Erythroblast (primary cell): ENCODE results near the gene TMEM50A.
A peak's percentile ranks its signal among the peaks of the same experiment; 100 is the strongest.
"Not testable (repeated sequence)": the region's sequence is repeated elsewhere in the genome, so short reads cannot be mapped to it uniquely, and the experiment has no call there.

ENCODE experiments used
- DNase-seq, 2 experiments: peaks; one replicate each; lab custom pipeline; 2025; lab: John Stamatoyannopoulos, UW
- GATA1 ChIP-seq: IDR thresholded peaks from 2 replicates; pipeline ENCODE4 v1.6.1; 2011; ENCODE audit warnings: low read depth, mild to moderate bottlenecking, control low read depth, low read length, moderate library complexity
- POLR2A ChIP-seq: IDR thresholded peaks from 2 replicates; pipeline ENCODE4 v1.6.1; 2011; ENCODE audit warnings: mild to moderate bottlenecking, low read length

TMEM50A gene

GRCh38 chr1:25338188-25338981, at the start of gene TMEM50A:
TMEM50A (plus strand) TSS chr1:25338334; CDS start chr1:25340487, 2,153 bp downstream.
- peak; percentile 90 to 94 for DNase-seq
- TF ChIP-seq POLR2A, result peak; percentile 72
- TF ChIP-seq GATA1, result no peak

GRCh38 chr1:25288573-25289101, 49.5 kb upstream of the TMEM50A start:
- DNase-seq, result not testable (repeated sequence)

- peak in 1 of 2 experiments; percentile 64 for DNase-seq
Measured at GRCh38 chr1:25290043-25290442, 48.1 kb upstream of the TMEM50A start.

DNA sequence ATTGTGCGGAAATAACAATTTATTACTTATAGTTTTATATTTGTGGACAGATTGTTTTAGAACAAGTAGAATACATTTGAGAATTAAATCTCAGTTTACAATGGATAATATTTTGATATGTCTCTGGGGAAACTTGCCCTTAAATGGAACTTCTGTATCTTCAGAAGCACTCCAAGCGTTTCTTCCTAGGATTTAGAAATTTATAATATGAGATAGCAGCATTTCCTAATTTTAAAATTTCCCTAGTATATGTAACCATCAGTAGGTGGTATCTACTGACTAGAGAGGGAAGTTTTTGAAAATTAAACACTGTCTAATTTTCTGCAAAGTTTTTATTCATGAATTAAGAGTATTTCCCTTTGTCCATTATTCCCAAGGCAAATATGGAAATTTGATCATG, 44.7 kb upstream of the TMEM50A start:
- not testable (repeated sequence) for DNase-seq

DNA sequence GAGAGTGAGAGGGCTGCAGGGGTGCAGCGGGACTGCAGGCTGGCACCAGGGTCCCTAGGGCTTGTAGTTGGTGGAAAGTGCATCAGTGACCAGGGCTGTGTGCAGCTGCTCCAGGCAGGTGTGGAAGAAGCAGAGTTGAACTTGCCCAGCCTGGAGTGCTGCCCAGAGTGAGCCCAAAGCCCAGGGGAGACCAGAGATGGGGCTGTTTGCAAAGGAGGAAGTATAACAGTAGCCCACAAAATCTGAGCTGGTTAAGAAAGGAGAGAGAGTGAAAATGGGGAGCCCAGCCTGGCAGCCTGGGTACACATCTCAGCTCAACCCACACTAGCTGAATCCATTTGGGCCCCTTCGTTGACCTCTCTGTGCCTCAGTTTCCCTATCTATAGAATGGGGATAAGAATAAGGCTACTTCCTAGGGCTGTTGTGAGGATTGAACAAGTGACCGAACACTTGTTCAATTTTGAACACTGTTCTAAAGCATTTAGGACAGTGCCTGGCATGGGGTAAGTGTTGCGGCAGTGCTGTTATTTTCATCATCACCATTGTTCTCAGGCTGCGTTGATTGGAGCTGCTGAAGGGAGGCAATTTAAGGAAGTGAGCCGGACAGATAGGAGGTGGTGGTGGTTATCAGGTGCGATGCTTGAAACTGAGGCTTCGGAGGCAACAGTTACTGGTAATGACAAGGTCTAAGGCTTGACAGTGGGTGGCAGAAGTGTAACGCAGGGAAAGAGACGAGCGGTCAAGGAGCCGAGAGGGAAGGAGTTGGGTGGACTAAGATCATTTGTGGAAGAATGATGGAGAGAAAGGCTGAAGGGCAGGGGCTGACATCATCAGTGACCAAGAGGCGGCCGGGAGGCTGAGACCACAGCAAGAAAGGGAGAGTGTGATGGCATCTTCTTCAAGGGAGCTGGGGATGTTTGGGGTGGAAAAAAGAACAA, 43.0 kb upstream of the TMEM50A start:
- DNase-seq, result not testable (repeated sequence)

DNA sequence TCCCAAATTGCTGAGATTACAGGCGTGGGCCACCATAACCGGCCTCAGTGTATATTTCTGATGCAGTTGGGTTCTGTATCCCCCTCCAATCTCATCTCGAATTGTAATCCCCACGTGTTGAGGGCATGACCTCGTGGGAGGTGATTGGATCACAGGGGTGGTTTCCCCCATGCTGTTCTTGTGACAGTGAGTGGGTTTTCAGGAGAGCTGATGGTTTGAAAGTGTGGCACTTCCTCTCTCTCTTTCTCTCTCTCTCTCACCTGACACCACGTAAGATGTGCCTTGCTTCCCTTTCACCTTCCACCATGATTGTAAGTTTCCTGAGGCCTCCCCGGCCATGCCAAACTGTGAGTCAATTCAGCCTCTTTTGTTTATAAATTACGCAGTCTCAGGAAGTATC, 41.6 kb upstream of the TMEM50A start:
- DNase-seq, result not testable (repeated sequence)

- DNase-seq, result not testable (repeated sequence)
Measured at GRCh38 chr1:25300729-25301128, 37.4 kb upstream of the TMEM50A start.

DNA sequence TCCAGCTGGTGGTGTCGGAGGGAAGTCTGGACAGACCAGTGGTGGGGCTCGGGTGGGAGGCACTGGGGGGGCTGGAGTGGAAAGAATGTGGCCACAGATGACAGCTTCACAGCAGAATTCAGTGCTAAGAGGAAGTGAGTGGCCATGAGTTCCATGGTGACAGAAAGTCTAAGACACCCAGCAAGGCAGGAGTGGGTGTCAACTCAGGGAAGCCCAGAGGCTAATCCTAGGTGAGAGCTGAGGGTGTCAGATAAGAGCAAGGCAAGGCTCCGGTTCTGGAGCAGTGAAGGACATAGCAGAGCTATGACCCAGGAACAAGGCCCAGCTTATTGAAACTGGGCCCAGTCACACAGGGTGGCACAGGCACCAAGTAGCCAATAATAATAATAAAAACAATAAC, 35.8 kb upstream of the TMEM50A start:
- peak in 1 of 2 experiments; percentile 16 for DNase-seq

DNA sequence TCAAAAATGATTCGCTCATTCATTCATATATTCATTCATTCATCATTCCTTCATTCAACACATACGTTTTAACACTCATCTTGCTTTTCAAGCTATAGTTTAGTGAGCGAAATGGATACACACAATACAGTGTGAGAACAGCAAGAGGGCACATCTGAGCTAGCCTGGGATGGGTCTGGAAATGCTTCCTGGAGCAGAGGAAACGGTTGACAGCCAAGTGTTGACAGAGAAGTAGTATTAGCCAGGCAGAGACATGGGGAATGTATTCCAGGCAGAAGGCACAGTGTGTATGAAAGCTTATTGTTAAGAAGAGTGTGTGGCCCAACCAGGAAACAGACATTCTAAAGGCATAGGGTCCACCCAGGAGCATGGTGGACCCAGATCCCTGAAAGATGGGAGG, 33.2 kb upstream of the TMEM50A start:
- DNase-seq, result not testable (repeated sequence)

GRCh38 chr1:25308168-25308567, 30.0 kb upstream of the TMEM50A start:
- not testable (repeated sequence) for DNase-seq

- not testable (repeated sequence) for DNase-seq
Measured at GRCh38 chr1:25309085-25309484, 29.0 kb upstream of the TMEM50A start.

GRCh38 chr1:25309486-25309885, 28.6 kb upstream of the TMEM50A start:
- DNase-seq, result not testable (repeated sequence)

DNA sequence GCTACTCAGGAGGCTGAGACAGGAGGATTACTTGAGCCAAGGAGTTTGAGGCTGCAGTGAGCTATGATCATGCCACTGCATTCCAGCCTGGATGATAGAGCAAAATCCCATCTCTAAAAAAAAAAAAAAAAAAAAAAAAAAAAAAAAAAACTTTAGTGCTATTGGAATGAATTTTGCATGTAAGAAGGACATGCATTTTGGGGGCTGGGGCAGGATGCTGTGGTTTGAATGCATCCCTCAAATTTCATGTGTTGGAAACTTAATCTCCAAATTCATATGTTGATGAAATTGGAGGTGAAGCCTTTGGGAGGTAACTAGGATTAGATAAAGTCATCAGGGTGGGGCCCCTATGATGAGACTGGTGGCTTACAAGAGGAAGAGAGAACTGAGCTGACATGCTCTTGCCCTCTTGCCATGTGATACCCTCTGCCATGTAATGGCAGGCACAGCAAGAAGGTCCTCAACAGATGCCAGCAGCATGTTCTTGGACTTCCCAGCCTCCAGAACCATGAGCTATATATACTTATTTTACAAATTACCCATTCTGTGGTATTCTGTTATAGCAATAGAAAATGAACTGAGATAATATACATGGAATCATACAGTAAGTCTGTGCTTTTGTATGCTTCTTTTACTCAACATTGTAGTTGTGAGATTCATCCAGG, 25.2 kb upstream of the TMEM50A start:
- DNase-seq, result peak in 1 of 2 experiments; percentile 42

GRCh38 chr1:25320314-25320938, 17.7 kb upstream of the TMEM50A start:
- DNase-seq, result peak in 1 of 2 experiments; percentile 84

- peak in 1 of 2 experiments; percentile 56 for DNase-seq
Measured at GRCh38 chr1:25322127-25322526, 16.0 kb upstream of the TMEM50A start.

DNA sequence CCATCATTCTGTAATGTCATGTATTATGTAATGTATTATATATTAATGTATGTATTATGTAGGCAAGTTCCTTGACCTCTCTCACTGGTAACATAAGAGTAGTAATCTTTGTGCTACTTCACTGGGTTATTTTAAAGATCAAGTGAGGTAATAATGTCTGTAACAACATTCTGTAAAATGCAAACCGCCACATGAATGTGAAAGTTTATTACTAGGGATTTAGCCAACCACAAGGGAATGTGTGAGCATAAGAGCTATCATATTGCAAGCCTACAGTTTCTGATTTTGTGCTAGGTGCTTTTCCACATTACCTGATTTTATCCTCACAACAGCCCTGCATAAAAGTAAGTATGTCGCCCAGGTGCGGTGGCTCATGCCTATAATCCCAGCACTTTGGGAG, 13.7 kb upstream of the TMEM50A start:
- DNase-seq, result not testable (repeated sequence)

DNA sequence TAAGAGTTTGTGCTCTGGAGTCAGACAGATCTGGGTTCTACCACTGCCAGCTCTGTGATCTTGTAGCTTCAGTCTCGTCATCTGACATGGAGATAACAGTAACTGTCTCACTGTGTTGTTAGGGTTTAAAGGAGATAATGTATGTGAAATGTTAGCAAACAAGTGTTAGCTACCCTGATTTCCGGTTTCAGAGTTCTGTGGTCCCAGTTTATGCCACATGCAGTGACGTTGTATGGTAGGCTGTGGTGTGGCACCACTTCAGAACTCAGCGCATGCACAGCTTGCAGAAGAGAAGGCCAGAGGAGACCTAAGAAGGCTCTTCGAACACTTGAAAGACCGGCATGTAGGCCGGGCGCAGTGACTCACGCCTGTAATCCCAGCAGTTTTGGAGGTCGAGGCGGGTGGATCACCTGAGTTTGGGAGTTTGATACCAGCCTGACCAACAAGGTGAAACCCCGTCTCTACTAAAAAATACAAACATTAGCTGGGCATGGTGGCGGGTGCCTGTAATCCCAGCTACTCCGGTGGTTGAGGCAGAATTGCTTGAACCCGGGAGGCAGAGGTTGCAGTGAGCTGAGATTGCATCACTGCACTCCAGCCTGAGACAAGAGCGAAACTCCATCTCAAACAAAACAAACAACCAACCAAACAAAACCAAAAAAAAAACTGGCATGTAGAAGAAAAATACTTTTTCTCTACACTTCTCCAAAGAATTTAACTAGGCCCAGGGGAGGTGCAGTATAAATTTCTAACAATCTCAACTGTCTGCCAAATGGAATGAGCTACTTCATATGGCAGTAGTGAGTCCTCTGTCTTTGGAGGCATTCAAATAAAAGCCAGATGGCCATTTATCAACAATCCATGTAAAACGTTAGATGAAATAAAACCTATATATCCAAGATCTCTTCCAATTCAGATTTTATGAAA, 10.0 kb upstream of the TMEM50A start:
- DNase-seq, result not testable (repeated sequence)

- DNase-seq, result not testable (repeated sequence)
Measured at GRCh38 chr1:25328791-25329185, 9.3 kb upstream of the TMEM50A start.

DNA sequence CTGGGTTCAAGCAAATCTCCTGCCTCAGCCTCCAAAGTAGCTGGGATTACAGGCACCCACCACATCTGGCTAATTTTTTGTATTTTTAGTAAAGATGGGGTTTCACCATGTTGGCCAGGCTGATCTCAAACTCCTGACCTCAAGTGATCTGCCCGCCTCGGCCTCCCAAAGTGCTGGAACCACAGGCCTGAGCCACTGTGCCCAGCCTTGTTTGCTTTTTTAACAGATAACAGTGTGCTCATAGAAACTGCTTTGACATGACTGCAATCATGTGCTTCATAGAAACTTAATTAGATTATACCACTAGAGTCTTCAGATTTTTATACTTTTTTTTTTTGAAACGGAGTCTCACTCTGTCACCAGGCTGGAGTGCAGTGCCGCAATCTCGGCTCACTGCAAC, 8.8 kb upstream of the TMEM50A start:
- not testable (repeated sequence) for DNase-seq

GRCh38 chr1:25329950-25330349, 8.2 kb upstream of the TMEM50A start:
- DNase-seq, result peak in 1 of 2 experiments; percentile 11
